Lung (tissue), 12 donors: ENCODE measurements around the gene RIBC2. TPM values are rescaled to one million over a fixed set of nuclear protein-coding genes. Genes with fewer than 3 reads are reported as not detected.
"Not testable (repeated sequence)": the region's sequence is repeated elsewhere in the genome, so short reads cannot be mapped to it uniquely, and the experiment has no call there.

Experiments
- ATAC-seq: fragments of 200-7000 bp; cut with Tn5 transposase; one replicate; pipeline ENCODE4 v1.9.1; 2020; ENCODE audit warnings: moderate number of reproducible peaks; ENCODE audit not compliant: insufficient read depth, low FRiP score
- DNase-seq, 3 donors: peaks; one replicate each; pipeline ENCODE4 v3.0.0-alpha.2; 2013 to 2017
- H3K27ac ChIP-seq, 2 donors: one replicate each; pipeline ENCODE4 v1.5.1; 2013; ENCODE audit warnings: mild to moderate bottlenecking in 2 of 2, moderate library complexity in 2 of 2, control low read depth in 1 of 2, inconsistent platforms in 1 of 2, low read depth in 1 of 2, low read length in 1 of 2
- H3K27me3 ChIP-seq, 3 donors: one replicate each; pipeline ENCODE4 v1.5.1; 2013; ENCODE audit warnings: low read length in 2 of 3; ENCODE audit not compliant: control insufficient read depth in 3 of 3, insufficient read depth in 3 of 3
- H3K36me3 ChIP-seq, 4 donors: one replicate each; pipeline ENCODE4 v1.5.1; 2013; ENCODE audit warnings: low read length in 4 of 4, mild to moderate bottlenecking in 1 of 4, moderate library complexity in 1 of 4; ENCODE audit not compliant: control insufficient read depth in 4 of 4, insufficient read depth in 4 of 4
- H3K4me1 ChIP-seq, 5 donors: one replicate each; pipeline ENCODE4 v1.5.1; 2013; ENCODE audit warnings: low read length in 5 of 5, mild to moderate bottlenecking in 2 of 5, moderate library complexity in 1 of 5; ENCODE audit not compliant: control insufficient read depth in 5 of 5, insufficient read depth in 5 of 5
- H3K4me3 ChIP-seq: one replicate; pipeline ENCODE4 v1.5.1; 2013; ENCODE audit warnings: mild to moderate bottlenecking, control low read depth, moderate library complexity
- H3K9ac ChIP-seq, 2 donors: one replicate each; pipeline ENCODE4 v1.5.1; 2013; ENCODE audit warnings: low read length in 2 of 2, control low read depth in 1 of 2; ENCODE audit not compliant: insufficient read depth in 1 of 2
- H3K9me3 ChIP-seq, 4 donors: one replicate each; pipeline ENCODE4 v1.5.1; 2013; ENCODE audit warnings: low read length in 3 of 4, mild to moderate bottlenecking in 1 of 4, moderate library complexity in 1 of 4; ENCODE audit not compliant: control insufficient read depth in 4 of 4, insufficient read depth in 3 of 4
- WGBS, 2 donors: extraction: QIAGEN DNeasy Blood & Tissue Kit; methylation state at CpG; one replicate each; pipeline ENCODE4 v1.1.7; 2013; 5-methylcytosine and 5-hydroxymethylcytosine counted together
- polyA plus RNA-seq, 2 donors: library from polyadenylated mRNA; stranded (reverse); fragments of 200-250 nt; gene quantifications; one replicate each; pipeline ENCODE4 v1.2.1, GENCODE V29; 2013
- total RNA-seq, 2 donors: library from RNA; depleted of rRNA in 1 of 2; stranded (reverse); fragments of >200 nt in 1 of 2; gene quantifications; one replicate each; pipeline ENCODE4 v1.2.1, GENCODE V29; 2014 to 2021
- TF ChIP-seq, protein P1 (sequence below): IDR thresholded peaks from 2 replicates; pipeline ENCODE4 v1.5.1; 2012; ENCODE audit warnings: mild to moderate bottlenecking; ENCODE audit errors: control extremely low read depth, extremely low read depth
- donor health status: control.
- donor health status: control.
- donor health status: Bipolar disorder and iron deficiency.
- donor health status: healthy.
- donor health status: DM: yes; HTN: yes; CAD: no.

RIBC2 gene
- total and polyA plus RNA-seq, 4 donors, result 2.8 to 8.1 (median 5.7) TPM

DNA sequence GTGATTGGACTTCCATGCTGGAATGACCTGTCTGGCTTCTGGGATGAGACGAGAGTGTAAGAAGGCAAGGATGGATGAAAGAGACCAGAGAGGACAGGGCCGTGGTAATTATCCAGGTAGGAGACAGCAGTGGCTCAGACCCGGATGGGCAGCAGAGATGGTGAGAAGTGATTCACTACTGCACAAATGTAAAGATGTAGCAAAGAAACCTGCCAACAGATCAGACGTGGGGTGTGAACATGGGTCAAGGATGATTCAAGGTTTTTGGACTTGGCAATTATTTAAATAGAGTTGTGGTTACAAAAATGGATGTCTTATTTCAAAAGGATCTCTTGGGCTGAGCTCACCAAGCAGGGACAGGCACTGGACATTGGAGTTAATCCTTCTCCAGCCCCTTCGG, 32.7 kb downstream of the RIBC2 start:
- no peak for ATAC-seq

DNA sequence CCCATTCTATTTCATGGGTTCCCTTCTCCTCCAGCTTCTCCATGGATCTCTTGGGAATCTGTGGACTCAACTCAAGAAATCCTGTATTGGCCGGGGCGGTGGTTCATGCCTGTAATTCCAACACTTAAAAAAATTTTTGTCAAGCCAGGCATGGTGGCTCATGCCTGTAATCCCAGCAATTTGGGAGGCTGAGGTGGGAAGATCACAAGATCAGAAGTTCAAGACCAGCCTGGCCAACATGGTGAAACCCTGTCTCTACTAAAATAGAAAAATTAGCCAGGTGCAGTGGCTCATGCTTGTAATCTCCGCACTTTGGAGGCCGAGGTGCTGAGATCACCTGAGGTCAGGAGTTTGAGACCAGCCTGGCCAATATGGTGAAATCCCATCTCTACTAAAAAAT, 34.1 kb downstream of the RIBC2 start:
- peaks cover 0 to 42% (median 9%) of the 10 kb centered on the region in 5 donors for H3K4me1 ChIP-seq
- H3K9me3 ChIP-seq, H3K36me3 ChIP-seq, ATAC-seq, H3K27ac ChIP-seq, DNase-seq, H3K4me3 ChIP-seq, H3K27me3 ChIP-seq, H3K9ac ChIP-seq: not testable (repeated sequence)
- 92 to 94% methylated on average over 4 of the region's 4 CpGs for WGBS, 2 donors

More for the DNA sequence above, 32.7 kb downstream of the RIBC2 start:
- Histone ChIP-seq H3K36me3 (no peaks in the 10 kb centered on the region), H3K9me3 (peaks cover 0 to 2% (median 0%) of the 10 kb centered on the region in 4 donors), H3K27ac (no peak overlapping the region), H3K27me3 (no peaks in the 10 kb centered on the region), H3K4me3 (no peak overlapping the region), H3K9ac (no peak overlapping the region), H3K4me1 (peaks cover 0 to 28% (median 9%) of the 10 kb centered on the region in 5 donors)
- TF ChIP-seq, protein P1, sequence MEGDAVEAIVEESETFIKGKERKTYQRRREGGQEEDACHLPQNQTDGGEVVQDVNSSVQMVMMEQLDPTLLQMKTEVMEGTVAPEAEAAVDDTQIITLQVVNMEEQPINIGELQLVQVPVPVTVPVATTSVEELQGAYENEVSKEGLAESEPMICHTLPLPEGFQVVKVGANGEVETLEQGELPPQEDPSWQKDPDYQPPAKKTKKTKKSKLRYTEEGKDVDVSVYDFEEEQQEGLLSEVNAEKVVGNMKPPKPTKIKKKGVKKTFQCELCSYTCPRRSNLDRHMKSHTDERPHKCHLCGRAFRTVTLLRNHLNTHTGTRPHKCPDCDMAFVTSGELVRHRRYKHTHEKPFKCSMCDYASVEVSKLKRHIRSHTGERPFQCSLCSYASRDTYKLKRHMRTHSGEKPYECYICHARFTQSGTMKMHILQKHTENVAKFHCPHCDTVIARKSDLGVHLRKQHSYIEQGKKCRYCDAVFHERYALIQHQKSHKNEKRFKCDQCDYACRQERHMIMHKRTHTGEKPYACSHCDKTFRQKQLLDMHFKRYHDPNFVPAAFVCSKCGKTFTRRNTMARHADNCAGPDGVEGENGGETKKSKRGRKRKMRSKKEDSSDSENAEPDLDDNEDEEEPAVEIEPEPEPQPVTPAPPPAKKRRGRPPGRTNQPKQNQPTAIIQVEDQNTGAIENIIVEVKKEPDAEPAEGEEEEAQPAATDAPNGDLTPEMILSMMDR, result no peak
- DNase-seq, result no peak
- WGBS, 2 donors, result 87 to 88% methylated on average over 5 of the region's 5 CpGs

DNA sequence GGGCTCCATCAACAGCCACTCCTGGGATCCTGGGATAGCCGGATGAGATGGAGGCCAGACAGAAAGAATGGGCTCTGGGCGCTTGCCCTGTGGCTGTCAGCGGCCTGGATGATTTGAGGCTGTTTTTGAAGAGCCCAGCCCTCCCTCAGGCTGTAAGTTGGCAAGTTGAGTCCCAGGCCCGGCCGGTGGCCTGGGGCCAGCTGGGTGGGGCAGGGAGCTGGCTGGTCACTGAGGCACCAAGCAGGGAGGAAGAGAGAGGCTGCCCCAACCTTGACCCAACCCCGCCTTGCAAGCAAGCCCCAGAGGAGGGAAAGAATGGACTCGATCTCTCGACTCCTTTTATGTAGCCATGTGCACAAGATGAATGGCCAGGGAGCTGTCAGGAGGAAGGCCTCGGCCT, 34.9 kb downstream of the RIBC2 start:
- 75 to 77% methylated on average over 9 of the region's 9 CpGs for WGBS, 2 donors
- TF ChIP-seq, protein P1, result no peak
- peak; percentile 70 to 83 (median 71) for DNase-seq
- no peaks in the 10 kb centered on the region for H3K36me3 ChIP-seq
- peaks cover 0 to 2% (median 0%) of the 10 kb centered on the region in 4 donors for H3K9me3 ChIP-seq
- H3K4me1 ChIP-seq, result peaks cover 0 to 47% (median 9%) of the 10 kb centered on the region in 5 donors
- H3K4me3 ChIP-seq, result no peak overlapping the region
- H3K27me3 ChIP-seq, result no peaks in the 10 kb centered on the region
- ATAC-seq, result no peak
- no peak overlapping the region for H3K27ac ChIP-seq
- no peak overlapping the region for H3K9ac ChIP-seq

DNA sequence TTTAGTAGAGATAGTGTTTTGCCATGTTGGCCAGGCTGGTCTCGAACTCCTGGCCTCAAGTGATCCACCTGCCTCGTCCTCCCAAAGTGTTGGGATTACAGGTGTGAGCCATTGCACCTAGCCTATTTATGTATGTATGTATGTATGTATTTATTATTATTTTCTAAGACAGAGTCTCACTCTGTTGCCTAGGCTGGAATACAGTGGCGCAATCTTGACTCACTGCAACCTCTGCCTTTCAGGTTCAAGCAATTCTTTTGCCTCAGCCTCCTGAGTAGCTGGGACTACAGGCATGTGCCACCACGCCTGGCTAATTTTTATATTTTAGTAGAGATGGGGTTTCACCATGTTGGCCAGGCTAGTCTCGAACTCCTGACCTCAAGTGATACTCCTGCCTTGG, 35.9 kb downstream of the RIBC2 start:
- WGBS, 2 donors, result 90 to 99% methylated on average over 5 of the region's 5 CpGs
- H3K27ac ChIP-seq, DNase-seq, H3K4me3 ChIP-seq, H3K27me3 ChIP-seq, H3K9ac ChIP-seq, ATAC-seq, H3K36me3 ChIP-seq, H3K9me3 ChIP-seq: not testable (repeated sequence)
- peaks cover 0 to 47% (median 9%) of the 10 kb centered on the region in 5 donors for H3K4me1 ChIP-seq
